ENCODE data around the gene IMMP1L. TPM values are rescaled to one million over a fixed set of nuclear protein-coding genes. Genes with fewer than 3 reads are reported as not detected.

The IMMP1L gene
- total and polyA plus RNA-seq, 2 of the 8 experiments (the other 6 are each of a cell fraction or from before 2014, with no cell fraction given): 27.4 to 47.7 TPM

GRCh38 chr11:31445621-31446020, 63.8 kb downstream of the IMMP1L start (continued):
- no peak for TF ChIP-seq SAP30 (IDR thresholded peaks at IDR 0.05; ENCODE audit: insufficient read depth, insufficient replicate concordance, low read length)
- no peak for TF ChIP-seq TCF12 (IDR thresholded peaks at IDR 0.05; ENCODE audit: low read depth, low read length)
- no peak for TF ChIP-seq SP2 (IDR thresholded peaks at IDR 0.05; ENCODE audit: low read length)
- TF ChIP-seq POLR2A (IDR thresholded peaks at IDR 0.05; ENCODE audit: control extremely low read depth in 1 of 2, low read depth in 2 of 2, low read length in 2 of 2): no peak
- no peak for TF ChIP-seq TEAD4 (IDR thresholded peaks at IDR 0.05; ENCODE audit: low read depth, low read length)
- no peak for TF ChIP-seq GABPA (IDR thresholded peaks at IDR 0.05; ENCODE audit: borderline replicate concordance, insufficient read depth, low read length)
- no peak for TF ChIP-seq CTBP2 (IDR thresholded peaks at IDR 0.05; ENCODE audit: borderline replicate concordance, insufficient read depth, insufficient read length, low read length)

All from H1 (cell line).